Dendritic cell treated with granulocyte-macrophage colony-stimulating factor and Interleukin-4, amounts not matched to agents 40 ng/mL and 50 ng/mL, for 4 days (primary cell): ENCODE results near the gene RILPL2.
"Not testable (repeated sequence)": the region's sequence is repeated elsewhere in the genome, so short reads cannot be mapped to it uniquely, and the experiment has no call there.

Experiments used
- H3K27ac Mint-ChIP-seq: one replicate; pipeline ENCODE4 v1.8.0; 2022; ENCODE audit warnings: mild to moderate bottlenecking, mixed read lengths
- H3K27me3 Mint-ChIP-seq: one replicate; pipeline ENCODE4 v1.8.0; 2022; ENCODE audit warnings: mild to moderate bottlenecking, mixed read lengths
- H3K36me3 Mint-ChIP-seq: one replicate; pipeline ENCODE4 v1.8.0; 2022; ENCODE audit warnings: low read depth, mixed read lengths
- H3K4me1 Mint-ChIP-seq: one replicate; pipeline ENCODE4 v1.8.0; 2022; ENCODE audit warnings: low read depth, mixed read lengths
- H3K4me3 Mint-ChIP-seq: one replicate; pipeline ENCODE4 v1.8.0; 2022; ENCODE audit warnings: mild to moderate bottlenecking, moderate library complexity, mixed read lengths
- H3K9me3 Mint-ChIP-seq: one replicate; pipeline ENCODE4 v1.8.0; 2022; ENCODE audit warnings: mixed read lengths
- intact Hi-C: fragments of 100-400 bp; cut with micrococcal nuclease; formaldehyde crosslinking; loops from one replicate; pipeline ENCODE4 v1.15.0; 2022

Gene RILPL2

GRCh38 chr12:123407269-123407668 is 29.2 kb downstream of the RILPL2 start:
- H3K27me3 Mint-ChIP-seq, H3K9me3 Mint-ChIP-seq, H3K4me3 Mint-ChIP-seq, H3K27ac Mint-ChIP-seq, intact Hi-C loops, H3K4me1 Mint-ChIP-seq: not testable (repeated sequence)
- H3K36me3 Mint-ChIP-seq = peaks cover 75% of the 10 kb centered on the region

- intact Hi-C loops = no loop called here
- Mint-ChIP-seq H3K27ac (no peak overlapping the region), H3K4me3 (no peak overlapping the region), H3K9me3 (no peaks in the 10 kb centered on the region), H3K4me1 (peaks cover under 1% of the 10 kb centered on the region), H3K36me3 (peaks cover 94% of the 10 kb centered on the region), H3K27me3 (no peaks in the 10 kb centered on the region)
Measured at GRCh38 chr12:123404581-123404980, 31.9 kb downstream of the RILPL2 start.

DNA sequence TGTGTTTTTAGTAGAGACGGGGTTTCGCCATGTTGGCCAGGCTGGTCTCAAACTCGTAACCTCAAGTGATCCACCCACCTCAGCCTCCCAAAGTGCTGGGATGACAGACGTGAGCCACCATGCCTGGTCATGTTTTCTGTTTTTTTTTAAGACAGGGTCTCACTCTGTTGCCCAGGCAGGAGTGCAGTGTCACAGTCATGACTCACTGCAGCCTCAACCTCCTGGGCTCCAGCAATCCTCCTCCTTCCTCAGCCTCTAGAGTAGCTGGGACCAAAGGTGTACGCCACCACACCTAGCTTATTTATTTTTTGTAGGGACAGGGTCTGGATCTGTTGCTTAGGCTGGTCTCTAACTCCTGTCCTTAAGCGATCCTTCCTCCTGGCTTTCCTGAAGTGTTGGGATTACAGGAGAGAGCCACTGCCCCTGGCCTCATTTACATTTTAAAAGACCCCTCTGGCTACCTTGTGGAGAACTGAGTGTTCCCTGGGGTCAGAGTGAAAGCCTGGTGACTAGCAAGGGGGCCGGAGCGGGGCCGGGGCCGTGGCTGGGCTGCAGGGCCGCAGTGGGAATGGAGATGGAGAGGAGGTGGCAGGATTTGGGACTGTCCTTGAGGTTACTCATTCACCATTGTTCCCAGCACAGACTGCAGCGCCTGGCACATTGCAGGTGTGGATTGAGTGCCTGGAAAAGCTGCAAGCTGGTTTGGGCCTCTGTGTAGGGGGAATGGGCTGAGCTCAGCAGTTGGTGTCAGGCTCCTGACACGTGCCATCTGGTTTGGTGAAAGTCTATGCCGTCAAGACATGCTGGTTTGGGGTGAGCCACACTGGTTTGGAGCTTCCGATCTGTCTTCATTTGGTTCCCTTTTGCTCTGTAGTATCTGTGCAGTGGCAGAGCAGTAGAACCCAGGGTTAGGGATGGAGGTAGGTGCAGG is 34.5 kb downstream of the RILPL2 start:
- H3K27ac Mint-ChIP-seq = peak overlapping the region; percentile 12
- peaks cover 100% of the 10 kb centered on the region for H3K36me3 Mint-ChIP-seq
- H3K4me3 Mint-ChIP-seq = no peak overlapping the region
- intact Hi-C loops = no loop called here
- no peaks in the 10 kb centered on the region for H3K9me3 Mint-ChIP-seq
- H3K27me3 Mint-ChIP-seq = no peaks in the 10 kb centered on the region
- peaks cover 6% of the 10 kb centered on the region for H3K4me1 Mint-ChIP-seq

DNA sequence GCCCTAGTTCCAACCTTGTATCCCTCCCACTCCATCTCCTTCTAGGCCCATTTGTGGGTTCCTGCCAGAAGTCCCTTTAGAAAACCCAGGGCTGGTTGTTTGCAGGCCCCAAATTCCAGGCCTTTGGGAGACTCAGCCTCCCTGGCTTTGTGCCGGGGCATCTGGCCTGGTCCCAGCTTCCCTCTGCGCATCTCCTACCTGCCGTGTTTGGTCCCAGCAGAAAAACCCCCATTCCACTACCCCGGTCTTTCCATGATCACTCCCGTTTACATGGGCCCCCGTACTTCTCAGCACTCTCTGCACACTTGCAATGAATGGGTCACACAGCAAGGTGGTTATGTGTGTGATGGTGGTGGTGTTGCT is 37.2 kb downstream of the RILPL2 start:
- H3K9me3 Mint-ChIP-seq = no peaks in the 10 kb centered on the region
- peak overlapping the region; percentile 22 for H3K27ac Mint-ChIP-seq
- H3K4me3 Mint-ChIP-seq = no peak overlapping the region
- intact Hi-C loops = no loop called here
- H3K27me3 Mint-ChIP-seq = no peaks in the 10 kb centered on the region
- H3K36me3 Mint-ChIP-seq = peaks cover 100% of the 10 kb centered on the region
- H3K4me1 Mint-ChIP-seq = peaks cover 6% of the 10 kb centered on the region

DNA sequence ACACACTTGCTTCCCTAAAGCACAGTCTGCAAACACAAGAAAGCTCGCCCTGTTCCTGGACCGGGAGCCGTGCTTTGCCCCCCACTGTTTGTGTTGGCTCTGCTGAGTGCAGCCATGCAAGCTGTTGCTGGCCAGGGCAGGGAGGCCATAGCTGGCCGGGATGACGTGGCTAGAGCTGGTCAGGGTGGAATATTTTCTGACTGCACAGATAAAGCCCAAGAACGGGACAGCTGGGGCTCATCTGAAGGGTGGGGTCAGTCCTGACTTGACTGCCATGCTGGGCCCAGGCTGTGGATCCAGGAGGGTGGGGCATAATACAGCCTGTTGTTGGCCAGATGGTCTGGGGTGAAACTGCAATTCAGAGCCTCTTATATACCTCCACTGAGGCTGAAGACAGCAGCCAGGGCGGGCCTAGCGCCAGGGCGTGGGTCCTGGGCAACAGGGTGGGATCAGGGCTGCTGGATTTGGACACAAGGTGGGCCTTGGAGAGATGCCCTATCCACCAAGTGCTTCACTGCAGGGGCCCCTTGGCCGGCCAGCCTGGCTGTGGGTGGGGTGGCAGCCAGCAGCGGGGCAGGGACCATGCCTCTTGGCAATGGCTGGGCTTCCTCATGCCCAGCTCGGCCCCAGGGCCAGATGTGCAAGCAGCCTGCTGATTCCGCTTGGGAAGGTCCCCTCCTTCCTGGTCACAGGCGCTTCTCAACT is 37.8 kb downstream of the RILPL2 start:
- Mint-ChIP-seq H3K27ac (peak overlapping the region; percentile 22), H3K9me3 (no peaks in the 10 kb centered on the region), H3K4me1 (peaks cover 6% of the 10 kb centered on the region), H3K4me3 (no peak overlapping the region), H3K27me3 (no peaks in the 10 kb centered on the region), H3K36me3 (peaks cover 99% of the 10 kb centered on the region)
- intact Hi-C loops = no loop called here

- Mint-ChIP-seq H3K27ac (no peak overlapping the region), H3K36me3 (peaks cover 99% of the 10 kb centered on the region), H3K9me3 (no peaks in the 10 kb centered on the region), H3K4me3 (no peak overlapping the region), H3K4me1 (peaks cover 6% of the 10 kb centered on the region), H3K27me3 (no peaks in the 10 kb centered on the region)
- intact Hi-C loops = no loop called here
Measured at GRCh38 chr12:123398177-123398549, 38.3 kb downstream of the RILPL2 start.

DNA sequence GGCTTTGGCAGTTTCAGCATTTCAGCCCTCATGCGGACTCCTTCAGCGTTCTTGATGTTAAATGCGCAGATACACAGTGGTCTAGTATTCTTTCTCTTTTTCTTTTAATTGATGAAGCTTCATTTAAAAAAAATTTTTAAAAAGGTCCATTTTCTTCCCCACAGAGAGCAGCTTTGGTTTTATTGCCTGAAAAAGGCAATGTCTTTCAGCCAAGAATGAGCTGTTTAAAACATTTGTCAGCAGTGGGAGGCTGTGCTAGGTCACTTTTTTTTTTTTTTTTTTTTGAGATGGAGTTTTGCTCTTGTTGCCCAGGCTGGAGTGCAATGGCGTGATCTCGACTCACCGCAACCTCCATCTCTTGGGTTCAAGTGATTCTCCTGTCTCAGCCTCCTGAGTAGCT is 39.1 kb downstream of the RILPL2 start:
- no peak overlapping the region for H3K27ac Mint-ChIP-seq
- H3K4me3 Mint-ChIP-seq = no peak overlapping the region
- no peaks in the 10 kb centered on the region for H3K27me3 Mint-ChIP-seq
- peaks cover 11% of the 10 kb centered on the region for H3K4me1 Mint-ChIP-seq
- H3K36me3 Mint-ChIP-seq = peaks cover 99% of the 10 kb centered on the region
- intact Hi-C loops = no loop called here
- no peaks in the 10 kb centered on the region for H3K9me3 Mint-ChIP-seq

DNA sequence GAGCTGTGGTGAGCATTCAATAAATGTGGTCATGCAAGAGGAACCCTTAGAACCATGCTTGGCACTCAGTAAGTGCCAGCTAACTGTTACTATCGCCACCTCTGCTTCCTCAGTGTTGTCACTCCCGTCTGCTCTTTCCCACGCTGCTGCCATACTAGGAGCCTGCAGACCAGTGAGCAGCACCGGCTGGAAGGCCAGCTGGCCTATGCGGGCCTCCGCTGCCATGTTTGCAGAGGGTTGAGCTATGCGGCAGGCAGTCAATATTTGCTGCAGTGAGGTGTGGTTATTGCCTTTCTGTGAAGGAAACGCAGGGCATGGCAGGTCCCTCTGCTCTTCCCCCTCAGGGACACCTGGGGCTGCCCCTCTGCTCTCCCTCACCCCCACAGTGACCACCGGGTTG is 39.5 kb downstream of the RILPL2 start:
- no peak overlapping the region for H3K27ac Mint-ChIP-seq
- H3K36me3 Mint-ChIP-seq = peaks cover 99% of the 10 kb centered on the region
- no peak overlapping the region for H3K4me3 Mint-ChIP-seq
- H3K4me1 Mint-ChIP-seq = peaks cover 12% of the 10 kb centered on the region
- H3K27me3 Mint-ChIP-seq = no peaks in the 10 kb centered on the region
- no peaks in the 10 kb centered on the region for H3K9me3 Mint-ChIP-seq
- intact Hi-C loops = no loop called here

GRCh38 chr12:123396543-123396942 is 39.9 kb downstream of the RILPL2 start:
- H3K4me1 Mint-ChIP-seq = peaks cover 16% of the 10 kb centered on the region

DNA sequence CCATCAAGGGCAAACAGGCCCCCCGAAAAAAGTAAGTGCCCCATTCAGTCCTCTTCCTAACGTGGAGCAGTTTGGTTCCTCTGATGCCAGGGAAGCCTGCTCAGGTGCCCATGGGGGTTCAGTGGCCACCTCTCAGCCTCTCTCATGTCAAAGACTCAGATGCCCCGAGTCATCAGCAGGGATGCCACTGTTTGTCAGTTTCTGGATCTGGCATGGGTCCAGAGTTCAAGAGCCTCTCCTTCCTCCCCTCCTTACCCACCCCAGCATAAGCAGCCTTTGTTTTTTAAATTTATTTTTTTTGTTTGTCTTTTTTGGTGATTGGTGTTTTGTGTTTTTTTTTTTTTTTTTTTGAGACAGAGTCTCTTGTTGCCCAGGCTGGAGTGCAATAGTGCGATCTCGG is 41.2 kb downstream of the RILPL2 start:
- Mint-ChIP-seq H3K4me1 (peaks cover 29% of the 10 kb centered on the region), H3K9me3 (no peaks in the 10 kb centered on the region), H3K36me3 (peaks cover 99% of the 10 kb centered on the region), H3K27ac (no peak overlapping the region), H3K4me3 (no peak overlapping the region), H3K27me3 (no peaks in the 10 kb centered on the region)
- intact Hi-C loops = no loop called here

More at GRCh38 chr12:123396543-123396942, 39.9 kb downstream of the RILPL2 start:
- intact Hi-C loops = no loop called here
- Mint-ChIP-seq H3K4me3 (no peak overlapping the region), H3K9me3 (no peaks in the 10 kb centered on the region), H3K27ac (no peak overlapping the region), H3K36me3 (peaks cover 99% of the 10 kb centered on the region), H3K27me3 (no peaks in the 10 kb centered on the region)

DNA sequence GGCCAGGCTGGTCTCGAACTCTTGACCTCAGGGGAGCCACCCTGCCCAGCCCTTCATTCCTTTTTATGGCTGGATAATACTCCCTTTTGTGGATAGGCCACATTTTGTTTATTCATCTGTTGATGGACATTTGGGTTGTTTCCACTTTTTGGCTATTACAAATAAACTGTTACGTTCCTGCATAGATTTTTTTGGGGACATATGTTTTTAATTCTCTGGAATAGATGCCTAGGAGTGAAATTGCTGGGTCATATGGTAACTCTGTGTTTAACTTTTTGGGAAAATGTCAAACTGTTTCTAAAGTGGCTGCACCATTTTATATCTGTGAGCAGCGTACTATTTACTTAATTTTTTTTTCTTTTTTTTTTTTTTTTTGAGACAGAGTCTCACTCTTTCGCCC is 42.7 kb downstream of the RILPL2 start:
- Mint-ChIP-seq H3K27ac (no peak overlapping the region), H3K9me3 (no peaks in the 10 kb centered on the region), H3K27me3 (no peaks in the 10 kb centered on the region), H3K4me3 (no peak overlapping the region), H3K36me3 (peaks cover 91% of the 10 kb centered on the region), H3K4me1 (peaks cover 30% of the 10 kb centered on the region)
- intact Hi-C loops = no loop called here

- Mint-ChIP-seq H3K27me3 (no peaks in the 10 kb centered on the region), H3K4me1 (peaks cover 47% of the 10 kb centered on the region), H3K36me3 (peaks cover 71% of the 10 kb centered on the region), H3K4me3 (peak overlapping the region; percentile 48), H3K9me3 (no peaks in the 10 kb centered on the region), H3K27ac (peak overlapping the region; percentile 87)
- intact Hi-C loops = no loop called here
Measured at GRCh38 chr12:123391546-123392343, 44.7 kb downstream of the RILPL2 start.

GRCh38 chr12:123390498-123391426 is 45.7 kb downstream of the RILPL2 start:
- peaks cover 47% of the 10 kb centered on the region for H3K4me1 Mint-ChIP-seq
- peak overlapping the region; percentile 87 for H3K27ac Mint-ChIP-seq
- no peaks in the 10 kb centered on the region for H3K9me3 Mint-ChIP-seq
- no peaks in the 10 kb centered on the region for H3K27me3 Mint-ChIP-seq
- intact Hi-C loops = no loop called here
- H3K4me3 Mint-ChIP-seq = peak overlapping the region; percentile 87
- peaks cover 61% of the 10 kb centered on the region for H3K36me3 Mint-ChIP-seq
